KMS-11 (cell line): ENCODE data around the gene NHSL1.

ENCODE experiments used
- H2AFZ ChIP-seq: fragments of 200-600 bp; sonication (generic); 2 replicates; pipeline ENCODE4 v1.6.1; 2016; ENCODE audit warnings: antibody characterized with exemption, mixed run types, low read depth
- H3K27ac ChIP-seq: fragments of 200-600 bp; sonication (generic); 2 replicates; pipeline ENCODE4 v1.6.1; 2016; ENCODE audit warnings: mild to moderate bottlenecking, mixed run types
- H3K27me3 ChIP-seq: fragments of 200-600 bp; sonication (generic); 2 replicates; pipeline ENCODE4 v1.6.1; 2017; ENCODE audit warnings: mild to moderate bottlenecking, low read depth, mixed run types, moderate library complexity; ENCODE audit not compliant: insufficient read depth
- H3K36me3 ChIP-seq: fragments of 200-600 bp; sonication (generic); 2 replicates; pipeline ENCODE4 v1.6.1; 2017; ENCODE audit warnings: mild to moderate bottlenecking, mixed run types; ENCODE audit not compliant: insufficient read depth
- H3K4me1 ChIP-seq: fragments of 200-600 bp; sonication (generic); 2 replicates; pipeline ENCODE4 v1.6.1; 2016; ENCODE audit warnings: mild to moderate bottlenecking, low read depth, mixed run types; ENCODE audit not compliant: poor library complexity, severe bottlenecking
- H3K4me2 ChIP-seq: fragments of 200-600 bp; sonication (generic); 2 replicates; pipeline ENCODE4 v1.7.0; 2016; ENCODE audit warnings: mild to moderate bottlenecking, mixed run types
- H3K4me3 ChIP-seq: fragments of 200-600 bp; sonication (generic); IDR thresholded peaks from 2 replicates; pipeline ENCODE4 v1.6.1; 2017; ENCODE audit warnings: low read depth, low read length, mixed read lengths; ENCODE audit not compliant: insufficient read depth
- H3K79me2 ChIP-seq: fragments of 200-600 bp; sonication (generic); 2 replicates; pipeline ENCODE4 v1.6.1; 2016; ENCODE audit warnings: low read depth, mixed run types; ENCODE audit not compliant: insufficient read depth
- H3K9ac ChIP-seq: fragments of 200-600 bp; sonication (generic); 2 replicates; pipeline ENCODE4 v1.6.1; 2016; ENCODE audit warnings: mild to moderate bottlenecking, mixed run types
- H4K20me1 ChIP-seq: fragments of 200-600 bp; sonication (generic); 2 replicates; pipeline ENCODE4 v1.6.1; 2016; ENCODE audit warnings: mild to moderate bottlenecking, mixed run types; ENCODE audit not compliant: insufficient read depth
- TF ChIP-seq, protein P1 (sequence below): fragments of 200-600 bp; sonication (generic); conservative IDR thresholded peaks from 2 replicates; pipeline ENCODE4 v1.6.1; 2017; ENCODE audit warnings: low read depth, mild to moderate bottlenecking, antibody characterized with exemption, low read length, moderate library complexity, mixed read lengths

Gene NHSL1

DNA sequence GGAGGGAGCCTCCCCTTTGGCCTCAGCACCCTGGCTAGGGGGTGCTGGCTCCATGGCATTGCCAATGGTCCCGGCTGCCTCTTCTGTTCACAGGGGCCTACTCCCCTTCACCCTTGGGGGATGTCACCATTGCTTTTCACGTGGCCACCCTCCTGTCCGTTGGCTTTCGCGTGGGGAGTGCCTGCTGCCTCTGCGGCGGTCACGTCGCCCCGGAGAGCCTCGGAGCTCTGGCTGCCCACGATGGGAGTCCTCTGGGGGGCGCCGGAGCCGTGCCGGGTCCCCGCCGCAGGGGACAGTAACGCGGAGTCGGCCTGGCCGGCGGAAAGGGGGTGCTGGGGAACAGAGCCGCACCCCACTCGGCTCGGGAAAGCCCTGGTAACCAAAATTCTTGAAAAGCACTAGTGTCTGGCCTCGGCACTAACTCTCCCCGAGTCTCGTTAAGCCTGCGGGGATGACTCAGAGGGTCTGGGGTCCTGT, 95.9 kb downstream of the NHSL1 start:
- H3K27me3 ChIP-seq, result no peaks in the 10 kb centered on the region
- H2AFZ ChIP-seq, result peak overlapping the region; percentile 100
- H3K4me2 ChIP-seq, result peak overlapping the region; percentile 88
- no peaks in the 10 kb centered on the region for H3K36me3 ChIP-seq
- no peaks in the 10 kb centered on the region for H4K20me1 ChIP-seq
- no peak overlapping the region for H3K4me3 ChIP-seq
- peak overlapping the region; percentile 76 for H3K27ac ChIP-seq
- H3K9ac ChIP-seq, result peak overlapping the region; percentile 86
- no peaks in the 10 kb centered on the region for H3K79me2 ChIP-seq
- peaks cover 9% of the 10 kb centered on the region for H3K4me1 ChIP-seq
- TF ChIP-seq, protein P1, sequence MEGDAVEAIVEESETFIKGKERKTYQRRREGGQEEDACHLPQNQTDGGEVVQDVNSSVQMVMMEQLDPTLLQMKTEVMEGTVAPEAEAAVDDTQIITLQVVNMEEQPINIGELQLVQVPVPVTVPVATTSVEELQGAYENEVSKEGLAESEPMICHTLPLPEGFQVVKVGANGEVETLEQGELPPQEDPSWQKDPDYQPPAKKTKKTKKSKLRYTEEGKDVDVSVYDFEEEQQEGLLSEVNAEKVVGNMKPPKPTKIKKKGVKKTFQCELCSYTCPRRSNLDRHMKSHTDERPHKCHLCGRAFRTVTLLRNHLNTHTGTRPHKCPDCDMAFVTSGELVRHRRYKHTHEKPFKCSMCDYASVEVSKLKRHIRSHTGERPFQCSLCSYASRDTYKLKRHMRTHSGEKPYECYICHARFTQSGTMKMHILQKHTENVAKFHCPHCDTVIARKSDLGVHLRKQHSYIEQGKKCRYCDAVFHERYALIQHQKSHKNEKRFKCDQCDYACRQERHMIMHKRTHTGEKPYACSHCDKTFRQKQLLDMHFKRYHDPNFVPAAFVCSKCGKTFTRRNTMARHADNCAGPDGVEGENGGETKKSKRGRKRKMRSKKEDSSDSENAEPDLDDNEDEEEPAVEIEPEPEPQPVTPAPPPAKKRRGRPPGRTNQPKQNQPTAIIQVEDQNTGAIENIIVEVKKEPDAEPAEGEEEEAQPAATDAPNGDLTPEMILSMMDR, result 0 out of 2 replicates have a peak, but pooled peaks have one; percentile 20

GRCh38 chr6:138402838-138403187, 96.5 kb downstream of the NHSL1 start:
- Histone ChIP-seq H3K36me3 (no peaks in the 10 kb centered on the region), H3K27me3 (no peaks in the 10 kb centered on the region), H3K4me2 (peak overlapping the region; percentile 88; the same call in 1 of the 2 replicates), H3K27ac (0 out of 2 replicates have a peak overlapping the region, but pooled peaks have one; percentile 76), H3K4me1 (peaks cover 9% of the 10 kb centered on the region), H3K79me2 (no peaks in the 10 kb centered on the region), H3K9ac (peak overlapping the region; percentile 86; the same call in 1 of the 2 replicates), H2AFZ (peak overlapping the region; percentile 100; the same call in 1 of the 2 replicates), H3K4me3 (no peak overlapping the region), H4K20me1 (no peaks in the 10 kb centered on the region)
- TF ChIP-seq, protein P1, result no peak

DNA sequence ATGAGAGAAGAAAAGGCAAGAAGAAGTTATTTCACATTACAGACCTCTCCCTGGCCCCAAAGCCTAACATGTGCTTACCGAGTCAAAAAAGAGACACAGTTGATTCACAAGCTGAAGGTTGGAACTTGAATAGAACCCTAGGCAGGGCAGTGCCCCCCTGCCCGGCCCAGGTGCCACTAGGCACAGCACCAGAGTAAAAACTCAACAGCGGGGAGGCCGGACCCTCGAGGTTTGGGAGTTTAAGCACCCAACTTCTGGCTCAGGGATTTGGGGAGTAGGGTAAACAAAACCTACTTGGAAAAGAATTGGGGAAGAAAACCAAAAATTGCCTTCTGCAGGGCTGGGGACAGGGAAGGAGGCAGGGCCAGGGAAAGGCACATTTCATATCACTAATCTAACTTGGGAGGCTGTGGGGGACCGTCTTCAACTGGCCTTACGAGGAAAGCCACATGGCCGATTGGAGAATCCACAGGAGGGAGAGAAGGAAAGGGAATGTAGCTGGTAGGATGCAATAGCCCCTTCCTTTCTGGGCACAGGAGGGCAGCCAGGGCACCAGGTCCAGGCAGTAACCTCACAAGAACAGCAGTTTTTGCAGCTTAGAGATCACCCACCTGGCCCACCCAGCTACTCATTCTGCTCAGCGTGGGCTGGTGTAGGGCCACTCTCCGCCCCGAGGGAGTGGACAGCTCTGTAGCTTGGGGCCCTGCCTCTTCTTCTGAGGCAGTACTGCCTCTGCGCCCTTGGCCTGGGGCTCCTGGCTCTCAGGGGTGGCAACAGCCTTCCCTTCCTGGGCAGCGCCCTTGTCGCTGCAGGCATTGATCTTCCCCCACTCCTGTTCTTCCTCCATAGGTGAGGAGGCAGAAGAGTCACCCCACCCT, 97.1 kb downstream of the NHSL1 start:
- Histone ChIP-seq H3K4me3 (no peak overlapping the region), H3K4me2 (no peak overlapping the region), H2AFZ (no peak overlapping the region), H4K20me1 (no peaks in the 10 kb centered on the region), H3K27ac (no peak overlapping the region), H3K27me3 (no peaks in the 10 kb centered on the region), H3K9ac (no peak overlapping the region), H3K4me1 (peaks cover 9% of the 10 kb centered on the region), H3K36me3 (no peaks in the 10 kb centered on the region), H3K79me2 (no peaks in the 10 kb centered on the region)
- TF ChIP-seq, protein P1, result no peak

DNA sequence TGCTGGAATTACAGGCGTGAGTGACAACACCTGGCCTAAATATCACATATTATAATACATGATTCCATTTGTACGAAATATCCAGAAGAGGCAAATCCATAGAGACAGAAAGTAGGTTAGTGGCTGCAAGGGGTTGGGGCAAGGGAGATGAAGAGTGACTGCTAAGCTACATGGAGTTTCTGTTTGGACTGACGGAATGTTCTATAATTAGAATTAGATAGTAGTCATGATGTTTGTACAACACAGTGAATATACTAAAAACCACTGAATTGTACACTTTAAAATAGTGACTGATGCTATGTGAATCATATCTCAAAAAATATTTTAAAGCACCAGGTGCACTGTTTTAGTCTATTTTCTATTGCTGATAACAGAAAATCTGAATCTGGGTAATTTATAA, 99.0 kb downstream of the NHSL1 start:
- H3K4me2 ChIP-seq, result no peak overlapping the region
- no peaks in the 10 kb centered on the region for H3K36me3 ChIP-seq
- no peak overlapping the region for H3K9ac ChIP-seq
- no peak overlapping the region for H3K4me3 ChIP-seq
- H3K27ac ChIP-seq, result no peak overlapping the region
- TF ChIP-seq, protein P1, result no peak
- H3K4me1 ChIP-seq, result peaks cover 5% of the 10 kb centered on the region
- H2AFZ ChIP-seq, result no peak overlapping the region
- H3K27me3 ChIP-seq, result no peaks in the 10 kb centered on the region
- H3K79me2 ChIP-seq, result no peaks in the 10 kb centered on the region
- H4K20me1 ChIP-seq, result no peaks in the 10 kb centered on the region
